Measurements from ENCODE around the gene ADAMTS10.

ADAMTS10 gene

GRCh38 chr19:8577741-8578140 lies 32.8 kb downstream of the ADAMTS10 start:
- TF ChIP-seq EZH2phosphoT487 (IDR thresholded peaks at IDR 0.05; ENCODE audit: borderline replicate concordance, low read length): no peak
- no peak for TF ChIP-seq CTCF (IDR thresholded peaks at IDR 0.05; ENCODE audit: low read depth, low read length, poor library complexity, severe bottlenecking)
- Histone ChIP-seq H3K4me2 (ENCODE audit: low read length) (no peak overlapping the region; the same call in 1 of the 2 replicates), H3K27ac (ENCODE audit: low read depth, low read length) (no peak overlapping the region), H3K79me2 (ENCODE audit: control insufficient read depth, low read length) (no peaks in the 10 kb centered on the region), H3K9me3 (ENCODE audit: control insufficient read depth, insufficient read depth, low read length) (no peaks in the 10 kb centered on the region), H4K20me1 (ENCODE audit: control insufficient read depth, insufficient read depth, low read depth, low read length) (no peaks in the 10 kb centered on the region), H3K36me3 (ENCODE audit: control insufficient read depth, low read length) (no peaks in the 10 kb centered on the region), H3K4me3 (ENCODE audit: low read length) (no peak overlapping the region), H3K27me3 (ENCODE audit: control insufficient read depth, low read length) (peaks cover 9% of the 10 kb centered on the region), H3K4me1 (ENCODE audit: control insufficient read depth, low read length) (peaks cover 13% of the 10 kb centered on the region), H3K9me2 (replicated peaks; ENCODE audit: control insufficient read depth, low read length) (no peaks in the 10 kb centered on the region), H3F3A (ENCODE audit: control insufficient read depth, insufficient read depth) (no peaks in the 10 kb centered on the region)

- Histone ChIP-seq H3K27ac (ENCODE audit: low read depth, low read length) (no peak within 1 kb of the TSS), H3K4me3 (ENCODE audit: low read length) (no peak within 1 kb of the TSS), H3K4me2 (ENCODE audit: low read length) (peak within 1 kb of the TSS; percentile 26)
Observed at GRCh38 chr19:8577247-8577646, 33.3 kb downstream of the ADAMTS10 start, which contains the start of gene MYO1F. TSS of gene MYO1F (minus strand) at chr19:8577442. CDS start at chr19:8577309, 133 bp downstream.

GRCh38 chr19:8576273-8576993 lies 34.1 kb downstream of the ADAMTS10 start:
- H3F3A ChIP-seq (ENCODE audit: control insufficient read depth, insufficient read depth): no peaks in the 10 kb centered on the region
- H3K9me3 ChIP-seq (ENCODE audit: control insufficient read depth, insufficient read depth, low read length): no peaks in the 10 kb centered on the region
- TF ChIP-seq CTCF (IDR thresholded peaks at IDR 0.05; ENCODE audit: low read depth, low read length, poor library complexity, severe bottlenecking) (no peak), EZH2phosphoT487 (IDR thresholded peaks at IDR 0.05; ENCODE audit: borderline replicate concordance, low read length) (no peak)
- H4K20me1 ChIP-seq (ENCODE audit: control insufficient read depth, insufficient read depth, low read depth, low read length): no peaks in the 10 kb centered on the region
- H3K9me2 ChIP-seq (replicated peaks; ENCODE audit: control insufficient read depth, low read length): no peaks in the 10 kb centered on the region
- no peak overlapping the region for H3K27ac ChIP-seq (ENCODE audit: low read depth, low read length)
- H3K4me3 ChIP-seq (ENCODE audit: low read length): no peak overlapping the region
- peaks cover 13% of the 10 kb centered on the region for H3K4me1 ChIP-seq (ENCODE audit: control insufficient read depth, low read length)
- H3K79me2 ChIP-seq (ENCODE audit: control insufficient read depth, low read length): no peaks in the 10 kb centered on the region
- H3K27me3 ChIP-seq (ENCODE audit: control insufficient read depth, low read length): peaks cover 9% of the 10 kb centered on the region
- H3K36me3 ChIP-seq (ENCODE audit: control insufficient read depth, low read length): no peaks in the 10 kb centered on the region
- H3K4me2 ChIP-seq (ENCODE audit: low read length): peak overlapping the region; percentile 26; the same call in 1 of the 2 replicates

More at GRCh38 chr19:8577247-8577646, 33.3 kb downstream of the ADAMTS10 start, which contains the start of gene MYO1F:
- H3F3A ChIP-seq (ENCODE audit: control insufficient read depth, insufficient read depth): no peaks in the 10 kb centered on the region
- no peaks in the 10 kb centered on the region for H3K79me2 ChIP-seq (ENCODE audit: control insufficient read depth, low read length)
- no peak for TF ChIP-seq EZH2phosphoT487 (IDR thresholded peaks at IDR 0.05; ENCODE audit: borderline replicate concordance, low read length)
- no peak for TF ChIP-seq CTCF (IDR thresholded peaks at IDR 0.05; ENCODE audit: low read depth, low read length, poor library complexity, severe bottlenecking)
- peaks cover 13% of the 10 kb centered on the region for H3K4me1 ChIP-seq (ENCODE audit: control insufficient read depth, low read length)
- H3K9me2 ChIP-seq (replicated peaks; ENCODE audit: control insufficient read depth, low read length): no peaks in the 10 kb centered on the region
- no peaks in the 10 kb centered on the region for H4K20me1 ChIP-seq (ENCODE audit: control insufficient read depth, insufficient read depth, low read depth, low read length)
- no peaks in the 10 kb centered on the region for H3K36me3 ChIP-seq (ENCODE audit: control insufficient read depth, low read length)
- no peaks in the 10 kb centered on the region for H3K9me3 ChIP-seq (ENCODE audit: control insufficient read depth, insufficient read depth, low read length)
- H3K27me3 ChIP-seq (ENCODE audit: control insufficient read depth, low read length): peaks cover 9% of the 10 kb centered on the region

Data from DOHH2 (cell line).